Medulla oblongata (tissue), 1 donor: ENCODE results near the gene ATP9A.
A peak's percentile ranks its signal among the peaks of the same experiment; 100 is the strongest.
"Not testable (repeated sequence)": the region's sequence is repeated elsewhere in the genome, so short reads cannot be mapped to it uniquely, and the experiment has no call there.

Experiments
- DNase-seq: peaks from one replicate; pipeline ENCODE4 v3.0.0-alpha.2; 2015; ENCODE audit errors: extremely low spot score

ATP9A gene, protein sequence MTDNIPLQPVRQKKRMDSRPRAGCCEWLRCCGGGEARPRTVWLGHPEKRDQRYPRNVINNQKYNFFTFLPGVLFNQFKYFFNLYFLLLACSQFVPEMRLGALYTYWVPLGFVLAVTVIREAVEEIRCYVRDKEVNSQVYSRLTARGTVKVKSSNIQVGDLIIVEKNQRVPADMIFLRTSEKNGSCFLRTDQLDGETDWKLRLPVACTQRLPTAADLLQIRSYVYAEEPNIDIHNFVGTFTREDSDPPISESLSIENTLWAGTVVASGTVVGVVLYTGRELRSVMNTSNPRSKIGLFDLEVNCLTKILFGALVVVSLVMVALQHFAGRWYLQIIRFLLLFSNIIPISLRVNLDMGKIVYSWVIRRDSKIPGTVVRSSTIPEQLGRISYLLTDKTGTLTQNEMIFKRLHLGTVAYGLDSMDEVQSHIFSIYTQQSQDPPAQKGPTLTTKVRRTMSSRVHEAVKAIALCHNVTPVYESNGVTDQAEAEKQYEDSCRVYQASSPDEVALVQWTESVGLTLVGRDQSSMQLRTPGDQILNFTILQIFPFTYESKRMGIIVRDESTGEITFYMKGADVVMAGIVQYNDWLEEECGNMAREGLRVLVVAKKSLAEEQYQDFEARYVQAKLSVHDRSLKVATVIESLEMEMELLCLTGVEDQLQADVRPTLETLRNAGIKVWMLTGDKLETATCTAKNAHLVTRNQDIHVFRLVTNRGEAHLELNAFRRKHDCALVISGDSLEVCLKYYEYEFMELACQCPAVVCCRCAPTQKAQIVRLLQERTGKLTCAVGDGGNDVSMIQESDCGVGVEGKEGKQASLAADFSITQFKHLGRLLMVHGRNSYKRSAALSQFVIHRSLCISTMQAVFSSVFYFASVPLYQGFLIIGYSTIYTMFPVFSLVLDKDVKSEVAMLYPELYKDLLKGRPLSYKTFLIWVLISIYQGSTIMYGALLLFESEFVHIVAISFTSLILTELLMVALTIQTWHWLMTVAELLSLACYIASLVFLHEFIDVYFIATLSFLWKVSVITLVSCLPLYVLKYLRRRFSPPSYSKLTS

DNA sequence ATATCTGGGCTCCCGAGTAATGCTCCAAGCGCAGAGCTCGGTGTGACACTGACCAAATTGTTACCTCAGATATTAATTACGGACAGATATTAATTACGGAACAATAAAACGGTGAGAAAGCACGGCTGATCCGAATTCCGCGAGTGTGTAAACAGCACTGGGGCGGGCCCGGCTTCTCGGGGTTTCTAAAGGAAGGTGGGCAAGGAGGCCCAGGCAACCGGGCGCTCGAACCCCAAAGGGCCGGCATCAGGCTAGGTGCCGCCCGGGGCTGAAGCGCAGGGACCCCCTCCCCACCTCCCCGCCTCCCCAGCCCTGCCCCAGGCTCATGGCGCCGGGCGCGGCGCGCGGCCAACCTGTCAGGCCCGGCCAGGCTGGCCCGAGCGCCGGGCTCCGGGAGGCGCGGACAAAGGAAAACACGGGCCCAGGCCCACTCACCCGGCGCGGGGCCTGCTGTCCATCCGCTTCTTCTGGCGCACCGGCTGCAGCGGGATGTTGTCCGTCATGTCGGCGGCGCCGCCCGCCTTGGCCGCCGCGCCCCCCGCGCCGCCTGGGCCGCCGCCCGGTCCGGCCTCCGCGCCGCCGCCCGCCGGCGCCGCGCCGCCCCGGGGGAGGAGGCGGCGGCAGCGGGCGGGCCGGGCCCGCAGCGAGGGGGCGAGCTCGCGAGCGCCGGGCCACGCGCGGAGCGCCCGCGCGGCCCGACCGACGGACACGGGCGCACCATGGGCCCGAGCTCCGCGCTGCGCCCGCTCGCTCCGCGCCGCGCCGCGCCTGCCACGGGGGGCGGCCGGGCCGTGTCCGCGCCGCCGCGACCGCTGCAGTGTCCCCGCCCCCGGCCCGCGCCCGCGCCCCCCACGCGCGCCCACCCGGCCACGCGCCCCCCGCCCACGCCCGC lies at the start of gene ATP9A:
TSS of gene ATP9A (minus strand) at position 524 of the 892 bp plus-strand sequence. CDS start at position 503, 21 bp downstream.
- DNase-seq: no peak

DNA sequence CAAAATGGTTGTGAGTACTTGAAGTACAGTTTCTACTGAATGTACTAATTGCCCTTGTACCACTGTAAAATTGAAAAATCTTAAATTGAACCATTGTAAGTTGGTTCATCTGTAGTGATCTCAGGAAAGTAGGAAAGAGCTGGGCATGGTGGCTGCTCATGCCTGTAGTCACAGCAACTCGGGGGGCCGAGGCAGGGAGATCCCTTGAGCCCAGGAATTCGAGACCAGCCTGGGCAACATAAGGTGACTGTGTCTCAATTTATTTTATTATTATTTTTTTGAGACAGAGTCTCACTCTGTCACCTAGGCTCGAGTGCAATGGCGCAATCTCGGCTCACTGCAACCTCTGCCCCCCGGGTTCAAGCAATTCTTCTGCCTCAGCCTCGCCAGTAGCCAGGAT lies 48.7 kb upstream of the ATP9A start:
- not testable (repeated sequence) for DNase-seq

DNA sequence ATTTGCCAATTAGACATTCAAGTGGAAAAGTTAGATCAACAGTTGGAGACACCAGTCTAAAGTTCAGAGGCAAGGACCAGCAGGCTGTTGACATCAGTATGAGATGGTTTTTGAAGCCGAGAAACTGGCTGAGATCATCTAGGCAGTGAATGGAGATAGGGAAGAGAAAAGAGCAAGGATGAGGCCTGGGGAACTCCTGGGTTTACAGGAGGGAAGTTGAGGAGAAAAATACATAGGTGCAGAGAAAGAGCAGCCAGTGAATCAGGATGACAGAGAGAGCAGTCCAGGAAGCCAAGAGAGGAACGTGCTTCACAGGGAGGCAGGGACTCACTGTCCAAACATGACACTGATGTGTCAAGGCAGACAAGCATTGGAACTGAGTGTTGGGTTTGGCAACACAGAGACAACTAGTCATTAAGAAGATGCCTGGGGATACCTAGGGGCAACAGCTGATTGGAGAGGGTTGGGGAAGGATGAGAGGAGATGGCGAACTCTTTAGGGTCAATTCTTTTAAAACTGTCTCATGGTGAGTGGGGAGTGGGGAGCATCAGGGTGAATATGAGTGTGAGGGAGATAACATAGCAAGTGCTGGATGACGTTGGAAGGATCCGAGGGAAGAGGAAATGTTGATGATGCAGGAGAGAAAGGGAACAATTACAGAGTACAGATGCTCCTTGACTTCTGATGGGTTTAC lies 47.3 kb upstream of the ATP9A start:
- DNase-seq: no peak

DNA sequence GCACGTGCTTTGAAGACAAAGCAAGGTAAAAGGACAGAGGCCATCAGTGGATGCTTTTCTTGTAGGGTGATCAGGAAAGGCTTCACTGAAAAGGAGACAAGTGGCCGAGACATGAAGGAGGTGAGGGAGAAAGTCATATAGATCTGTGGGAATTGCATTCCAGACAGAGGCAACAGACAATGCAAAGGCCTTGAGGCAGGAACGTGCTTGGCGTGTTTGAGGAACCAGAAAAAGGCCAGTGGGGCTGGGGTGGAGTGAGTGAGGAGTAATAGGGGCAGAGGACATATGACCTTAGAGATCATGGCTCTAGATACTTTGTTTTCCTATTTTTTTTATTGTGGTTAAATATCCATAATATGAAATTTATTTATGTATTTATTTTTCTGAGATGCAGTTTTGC lies 44.7 kb upstream of the ATP9A start:
- no peak for DNase-seq

DNA sequence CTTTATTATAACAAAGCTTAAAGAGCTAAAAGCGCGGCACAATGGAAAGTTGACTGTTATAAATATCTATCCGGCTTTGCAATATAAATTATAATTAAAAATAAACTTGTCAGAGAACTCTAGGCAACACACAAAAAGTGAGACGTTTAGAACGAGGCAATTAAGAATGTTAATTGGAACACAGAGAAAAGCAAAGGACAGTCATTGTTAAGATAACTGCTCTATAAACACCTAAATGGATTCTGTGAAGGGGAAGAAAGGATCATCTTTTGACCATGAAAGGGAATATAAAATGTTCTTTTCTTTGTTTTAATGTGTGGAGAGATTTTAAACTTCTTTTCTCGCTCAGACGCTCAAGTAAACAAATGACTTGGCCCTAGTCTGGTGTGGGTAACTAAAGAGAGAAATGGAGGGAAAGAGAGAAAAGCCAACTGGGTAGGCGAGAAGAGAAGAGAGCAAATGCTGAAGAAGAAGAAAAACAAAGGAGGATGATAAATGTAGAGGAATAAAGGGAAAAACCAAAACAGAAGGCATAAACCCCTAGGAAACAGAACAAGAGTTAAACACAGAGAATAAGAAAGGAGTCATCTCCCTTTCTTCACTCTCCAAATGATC lies 43.4 kb upstream of the ATP9A start:
- DNase-seq: no peak

DNA sequence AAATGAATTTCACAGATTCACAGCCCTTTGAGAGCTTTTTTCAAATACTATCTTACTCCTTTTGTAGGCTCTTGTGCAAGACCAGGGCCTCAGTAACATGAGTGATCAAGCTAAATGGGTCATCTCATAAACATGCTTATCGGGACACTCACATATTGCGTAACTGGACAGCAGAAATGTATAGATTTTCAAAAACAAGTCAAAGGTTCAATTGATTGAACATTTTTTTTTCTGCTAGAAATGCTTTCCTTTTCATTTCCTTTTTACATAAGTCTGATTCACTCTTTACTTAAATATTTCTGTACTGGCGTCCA lies 42.8 kb upstream of the ATP9A start:
- DNase-seq: no peak

DNA sequence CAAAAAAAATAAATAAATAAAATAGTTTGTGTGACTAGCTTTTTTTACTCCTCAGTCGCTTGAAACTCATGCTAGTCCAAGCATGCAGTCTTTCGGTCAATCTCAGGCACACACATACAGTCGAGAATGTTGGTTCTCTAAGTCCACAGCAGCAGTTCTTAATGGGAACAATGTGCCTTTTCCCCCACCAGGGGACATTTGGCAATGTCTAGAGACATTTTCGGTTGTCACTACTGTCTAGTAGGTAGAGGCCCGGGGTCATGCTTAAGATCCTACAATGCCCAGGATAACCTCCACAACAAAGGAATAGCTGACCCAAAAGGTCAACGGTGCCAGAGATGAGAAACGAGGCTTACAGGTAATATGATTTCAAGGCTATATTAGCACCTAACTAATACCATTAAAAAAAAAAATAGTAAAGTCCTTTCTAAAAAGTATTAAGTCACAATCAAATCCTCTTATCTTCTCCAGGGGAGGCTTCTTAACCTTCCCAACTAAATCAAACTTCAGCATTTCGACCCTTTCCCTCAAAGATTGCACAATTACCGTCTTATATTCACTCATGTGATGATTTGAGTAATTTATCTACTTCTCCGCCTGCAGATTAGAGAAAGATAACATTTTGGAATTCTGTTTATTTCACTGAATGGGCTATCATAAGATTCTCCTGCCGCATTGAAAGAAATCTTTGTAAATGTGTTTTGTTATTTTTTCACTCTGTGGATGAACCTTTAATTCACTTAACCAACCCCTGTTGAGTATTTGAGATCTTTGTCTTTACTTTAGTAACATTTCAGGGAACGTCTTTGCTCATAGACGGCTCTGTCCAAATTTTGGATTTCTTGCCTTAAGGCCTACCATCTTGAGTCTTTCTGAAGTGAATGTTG lies 42.2 kb upstream of the ATP9A start:
- no peak for DNase-seq

DNA sequence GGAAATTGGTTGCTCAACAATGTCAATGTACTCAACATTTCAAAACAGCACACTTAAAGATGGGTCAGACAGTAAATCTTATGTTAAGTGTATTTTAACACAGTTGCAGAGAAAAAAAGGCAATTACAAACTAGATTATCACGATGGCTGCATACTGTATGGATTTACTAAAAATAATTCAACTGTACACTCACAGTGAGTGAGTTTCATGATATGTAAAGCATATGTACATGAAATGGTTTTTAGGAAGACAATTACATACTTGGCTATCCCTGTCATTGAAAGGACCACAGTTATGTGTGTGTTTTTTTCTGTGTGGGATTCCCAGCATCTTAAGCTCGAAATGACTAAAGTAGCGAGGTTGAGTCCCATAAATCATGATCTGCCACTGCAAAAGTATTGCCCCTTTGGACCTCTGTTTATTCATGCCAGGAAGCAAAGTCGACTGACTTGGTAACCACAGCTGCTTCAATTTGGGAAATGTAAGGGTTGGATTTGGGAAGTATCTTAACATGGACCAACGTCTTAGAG lies 39.6 kb upstream of the ATP9A start:
- no peak for DNase-seq

DNA sequence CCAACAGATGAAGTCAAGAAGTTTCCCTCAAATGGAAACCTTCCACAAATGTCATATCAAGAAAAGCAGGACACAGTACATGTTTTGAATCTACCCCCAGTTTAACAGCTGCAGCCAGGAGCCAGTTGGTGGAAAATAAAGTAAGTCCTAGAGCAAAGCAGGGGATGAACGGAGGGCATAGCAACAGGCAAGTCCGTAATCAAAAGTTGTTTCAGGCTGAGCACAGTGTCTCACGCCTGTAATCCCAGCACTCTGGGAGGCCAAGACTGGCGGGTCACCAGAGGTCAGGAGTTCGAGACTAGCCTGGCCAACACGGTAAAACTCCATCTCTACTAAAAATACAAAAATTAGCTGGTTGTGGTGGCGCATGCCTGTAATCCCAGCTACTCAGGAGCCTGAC lies 36.6 kb upstream of the ATP9A start:
- no peak for DNase-seq

DNA sequence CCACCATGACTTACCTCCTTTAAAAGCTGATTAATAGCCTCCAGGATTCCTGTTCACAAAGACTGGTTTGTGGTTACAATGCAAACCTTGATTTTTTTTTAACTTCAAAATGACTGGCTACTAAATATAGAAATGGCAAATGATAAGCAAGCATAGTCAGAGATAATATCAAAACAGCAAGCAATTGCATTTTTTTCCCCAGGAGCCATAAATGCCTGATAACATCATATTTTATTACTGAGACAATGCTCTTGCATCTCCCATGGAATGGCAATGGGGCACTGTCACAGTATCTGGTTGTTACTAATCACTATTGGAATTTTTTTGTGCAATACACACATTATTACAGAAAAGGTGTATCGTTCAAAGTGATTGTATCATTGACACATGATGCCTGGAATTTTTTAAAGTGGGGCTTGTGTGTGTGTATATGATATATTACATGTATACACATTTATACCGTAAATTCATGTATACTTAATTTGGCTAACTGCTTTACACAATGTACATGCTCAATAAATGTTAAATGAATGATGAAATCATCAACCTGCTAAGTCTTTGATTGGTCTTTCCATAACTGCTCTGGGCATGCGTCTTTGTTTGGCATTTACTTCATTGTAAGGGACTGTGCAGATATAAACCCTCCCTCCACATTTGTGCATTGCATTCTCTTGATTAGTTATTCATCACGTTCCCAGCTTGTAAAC lies 35.1 kb upstream of the ATP9A start:
- DNase-seq: no peak

DNA sequence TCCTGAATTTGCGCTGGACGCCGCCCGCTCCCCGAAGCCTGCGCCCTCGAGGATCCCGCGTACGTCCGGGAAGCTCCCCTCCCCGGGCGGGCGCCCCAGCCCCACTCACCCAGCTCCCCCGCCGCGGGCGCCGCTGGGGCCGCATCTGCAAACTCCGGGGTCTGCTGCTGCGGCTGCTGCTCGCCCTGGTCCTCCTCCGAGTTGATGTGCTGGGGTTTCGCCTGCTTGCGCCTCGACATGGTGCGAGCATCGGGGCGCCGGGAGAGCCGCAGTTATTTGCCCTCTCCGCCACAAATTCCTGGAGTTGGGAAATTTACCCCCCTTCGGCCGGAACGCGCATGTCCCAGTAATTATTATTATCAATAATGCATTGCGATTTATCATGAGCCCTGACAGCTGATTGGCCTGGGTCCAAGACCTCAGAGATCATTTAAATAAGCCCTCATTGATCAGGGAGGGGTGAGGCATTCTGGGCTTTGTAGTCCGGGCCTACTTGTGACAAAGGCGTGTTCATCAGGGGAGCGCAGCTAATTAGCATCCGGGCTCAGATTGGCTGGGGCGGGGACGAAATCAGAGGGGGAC lies 34.1 kb upstream of the ATP9A start, which contains the start of gene SALL4:
TSS of gene SALL4 (minus strand) at position 352 of the 582 bp plus-strand sequence. CDS start at position 239, 113 bp downstream.
- DNase-seq: no peak

DNA sequence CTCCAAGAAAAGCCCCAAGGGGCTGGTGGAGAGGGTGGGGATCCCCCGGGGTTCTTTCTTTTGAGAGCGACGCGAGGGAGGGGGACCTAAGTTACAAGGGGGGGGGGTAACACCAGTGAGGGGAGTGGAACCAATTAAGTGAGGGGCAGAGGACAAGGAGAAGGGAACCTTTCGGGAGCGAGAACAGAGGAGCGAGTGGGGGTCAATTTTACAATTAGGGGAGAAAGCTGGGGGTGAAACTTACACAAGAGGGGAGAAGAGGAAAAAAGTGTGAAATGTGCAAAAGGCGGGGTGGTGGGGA lies 33.6 kb upstream of the ATP9A start:
- DNase-seq: no peak

DNA sequence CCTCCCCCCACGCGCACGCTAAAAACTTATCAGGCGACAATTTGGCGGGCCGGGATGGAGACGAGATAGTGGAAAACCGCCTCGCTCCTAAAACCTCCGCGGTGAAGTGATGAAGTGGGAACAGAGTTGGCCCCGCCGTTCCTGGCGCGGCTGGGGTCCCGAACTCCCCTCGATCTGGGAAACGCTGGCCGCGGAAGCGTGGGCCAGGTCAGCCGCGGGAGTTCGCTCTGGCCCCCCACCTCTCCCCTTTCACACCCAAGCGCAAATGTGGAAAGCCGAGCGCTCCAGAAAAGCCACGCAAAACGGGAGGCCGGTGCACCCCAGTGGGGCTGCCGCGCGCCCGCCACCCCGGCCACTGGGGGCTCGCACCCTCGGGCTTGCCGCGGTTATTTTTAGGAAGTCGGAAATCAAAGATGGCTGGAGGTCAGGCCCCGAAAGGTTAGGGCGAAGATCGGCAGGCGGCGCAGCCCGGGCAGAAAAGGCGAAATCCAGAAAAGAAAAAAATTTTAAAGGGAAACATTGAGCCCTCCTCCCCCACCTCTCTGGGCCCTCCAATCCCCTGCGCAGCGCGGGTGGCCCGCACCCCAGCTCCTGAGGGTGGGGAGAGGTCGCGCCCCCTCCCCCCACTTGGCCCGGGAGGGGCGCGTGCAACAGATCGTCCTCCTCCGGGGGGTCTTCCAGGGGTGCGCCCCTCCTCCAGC lies 33.1 kb upstream of the ATP9A start:
- DNase-seq: no peak

DNA sequence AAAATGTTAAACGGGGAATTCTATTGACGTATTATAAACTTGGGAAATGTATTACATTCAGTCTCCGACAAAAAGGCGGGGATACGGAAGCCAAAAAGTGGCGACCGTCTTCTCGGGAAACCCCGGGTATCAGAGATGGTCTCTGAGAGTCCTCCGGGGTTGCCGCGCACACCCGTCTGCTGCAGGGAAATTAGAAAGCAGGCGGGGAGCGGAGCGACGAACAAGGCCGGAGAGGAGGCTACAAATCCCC lies 32.6 kb upstream of the ATP9A start:
- no peak for DNase-seq

DNA sequence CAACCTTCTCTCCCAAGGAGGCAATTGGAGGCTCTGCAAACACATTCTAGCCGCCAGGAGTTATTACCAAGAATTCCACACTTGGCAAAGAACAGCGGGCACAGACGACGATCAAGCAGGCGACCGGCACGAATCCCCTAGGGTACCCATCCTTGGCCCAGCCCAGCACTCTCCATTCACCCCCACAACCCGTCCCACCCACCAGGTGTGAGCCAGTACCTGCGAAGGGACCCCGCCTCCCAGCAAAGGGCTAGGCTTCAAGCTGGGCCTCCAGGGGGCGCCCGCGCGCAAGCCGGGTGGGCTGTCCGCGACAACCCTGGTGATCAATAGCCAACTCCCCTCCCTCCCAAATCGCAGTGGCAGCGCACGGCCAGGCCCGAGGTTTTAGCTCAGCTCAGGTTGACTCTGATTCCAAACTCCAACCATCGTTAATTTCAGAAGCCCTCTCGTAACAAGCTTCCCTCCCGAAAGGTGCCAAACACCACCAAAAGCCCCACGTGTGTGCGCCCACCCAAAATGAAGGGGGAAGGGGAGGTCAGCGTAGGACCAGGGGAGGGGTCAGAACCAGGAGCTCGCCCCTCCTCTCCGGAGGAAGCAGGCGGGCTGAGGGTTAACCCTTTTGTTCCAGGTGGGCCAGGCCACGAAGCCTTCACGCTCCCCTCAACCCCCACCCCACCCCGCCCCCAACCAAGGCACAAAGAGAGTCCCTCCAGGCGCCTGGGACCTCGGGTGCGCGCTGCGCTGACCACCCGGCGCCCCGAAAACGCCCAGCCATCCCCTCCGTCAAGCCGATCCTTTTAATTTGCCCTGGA lies 32.1 kb upstream of the ATP9A start:
- peak; percentile 40 for DNase-seq

DNA sequence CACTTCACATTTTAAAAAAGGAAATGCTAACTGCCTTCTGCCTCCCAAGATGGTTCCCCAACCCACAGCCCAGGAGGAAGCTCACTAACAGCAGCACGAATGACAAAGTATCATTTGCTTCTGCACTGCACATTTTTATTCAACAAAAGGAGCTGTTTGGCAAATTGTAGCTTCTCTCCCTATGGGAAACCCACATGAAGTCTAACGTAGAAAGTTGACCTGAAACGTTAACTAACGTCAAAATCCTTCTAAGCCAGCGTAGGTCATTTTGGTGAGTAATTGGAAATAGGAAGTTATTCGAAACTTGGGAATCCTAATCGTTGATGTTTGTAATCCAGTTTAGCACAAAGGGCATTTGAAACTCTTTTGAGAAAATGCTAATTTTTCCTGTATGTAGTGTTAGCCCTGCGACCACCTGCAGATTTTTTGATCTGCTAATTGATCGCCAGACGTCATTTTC lies 31.2 kb upstream of the ATP9A start:
- peak; percentile 31 for DNase-seq
